HG03442 (cell line): ENCODE measurements around the gene KSR2.
"Not testable (repeated sequence)": the region's sequence is repeated elsewhere in the genome, so short reads cannot be mapped to it uniquely, and the experiment has no call there.

Source experiments
- ATAC-seq: cut with Tn5 transposase; IDR thresholded peaks from one replicate; pipeline ENCODE4 v1.9.1; 2021; ENCODE audit warnings: mild to moderate bottlenecking, moderate library complexity; ENCODE audit not compliant: unreplicated experiment

Gene KSR2

GRCh38 chr12:117892441-117892840 is 76.3 kb downstream of the KSR2 start:
- no peak for ATAC-seq

GRCh38 chr12:117891265-117891664 is 77.5 kb downstream of the KSR2 start:
- ATAC-seq, result not testable (repeated sequence)

GRCh38 chr12:117890644-117891043 is 78.1 kb downstream of the KSR2 start:
- ATAC-seq, result no peak

GRCh38 chr12:117890137-117890536 is 78.7 kb downstream of the KSR2 start:
- no peak for ATAC-seq

- ATAC-seq, result no peak
Observed at GRCh38 chr12:117889098-117889497, 79.7 kb downstream of the KSR2 start.

- ATAC-seq, result no peak
Observed at GRCh38 chr12:117885211-117885610, 83.6 kb downstream of the KSR2 start.

GRCh38 chr12:117884161-117884560 is 84.6 kb downstream of the KSR2 start:
- ATAC-seq, result no peak

GRCh38 chr12:117882603-117883184 is 86.1 kb downstream of the KSR2 start:
- no peak for ATAC-seq

GRCh38 chr12:117882181-117882580 is 86.6 kb downstream of the KSR2 start:
- no peak for ATAC-seq

- no peak for ATAC-seq
Observed at GRCh38 chr12:117881517-117881916, 87.3 kb downstream of the KSR2 start.

GRCh38 chr12:117878605-117879004 is 90.2 kb downstream of the KSR2 start:
- no peak for ATAC-seq

- ATAC-seq, result no peak
Observed at GRCh38 chr12:117876436-117876816, 92.4 kb downstream of the KSR2 start.

GRCh38 chr12:117875744-117876435 is 92.9 kb downstream of the KSR2 start:
- ATAC-seq, result no peak

GRCh38 chr12:117874842-117875434 is 93.9 kb downstream of the KSR2 start:
- ATAC-seq, result no peak

GRCh38 chr12:117874198-117874597 is 94.6 kb downstream of the KSR2 start:
- ATAC-seq, result not testable (repeated sequence)

- ATAC-seq, result no peak
Observed at GRCh38 chr12:117872546-117873169, 96.1 kb downstream of the KSR2 start.

GRCh38 chr12:117869551-117869950 is 99.2 kb downstream of the KSR2 start:
- ATAC-seq, result no peak

- no peak for ATAC-seq
Observed at GRCh38 chr12:117867348-117867747, 101.4 kb downstream of the KSR2 start.

- ATAC-seq, result no peak
Observed at GRCh38 chr12:117865505-117865904, 103.3 kb downstream of the KSR2 start.

GRCh38 chr12:117863002-117863709 is 105.6 kb downstream of the KSR2 start:
- no peak for ATAC-seq

GRCh38 chr12:117861691-117862090 is 107.1 kb downstream of the KSR2 start:
- no peak for ATAC-seq
